K562 (cell line): ENCODE results near the gene FRYL. TPM values are rescaled to one million over a fixed set of nuclear protein-coding genes. Genes with fewer than 3 reads are reported as not detected.

Experiments used
- ATAC-seq: fragments of 200-7000 bp; cut with Tn5 transposase; 3 replicates; pipeline ENCODE4 v1.9.1; 2020; ENCODE audit warnings: moderate library complexity
- BruUV-seq: library from RNA; stranded (reverse); fragments of 400-500 nt; replicated peaks from 2 replicates; lab custom pipeline; 2021; lab: Mats Ljungman, UMichigan
- CTCF ChIA-PET: fragments of 300-600 bp; formaldehyde crosslinking; extraction: SDS; loops from one replicate; lab custom pipeline; 2021; ENCODE audit warnings: low intra/inter-chr PET ratio; lab: Yijun Ruan, JAX
- POLR2A ChIA-PET: fragments of 300-600, 350-650 bp; sonication (Branson Sonifier 250); formaldehyde crosslinking; extraction: SDS; loops from one replicate; lab custom pipeline; 2021; ENCODE audit warnings: antibody characterized with exemption, inconsistent platforms; lab: Yijun Ruan, JAX
- DNase-seq, 4 experiments: peaks; one replicate each; pipeline versions ENCODE4 v3.0.0 to v3.0.0-alpha.2; 2011 to 2018; ENCODE audit warnings: low spot score in 3 of 4, mixed read lengths in 3 of 4; ENCODE audit errors: extremely low read depth in 1 of 4
- FAIRE-seq: peaks from 2 replicates; lab custom pipeline; 2011; peaks lifted over from hg19 to GRCh38; lab: Jason Lieb, UNC
- H2AFZ ChIP-seq: 2 replicates; pipeline ENCODE4 v1.6.0; 2011; ENCODE audit warnings: low read depth, low read length, control low read depth, inconsistent platforms
- H3K27ac ChIP-seq: fragments of 200-600 bp; 3 replicates; pipeline ENCODE4 v1.8.0; 2011; ENCODE audit warnings: low read depth, mild to moderate bottlenecking, control low read depth, inconsistent platforms, low read length, moderate library complexity, mixed read lengths; ENCODE audit errors: extremely low read depth
- H3K27me3 ChIP-seq, 2 experiments: fragments of 300-600 bp in 1 of 2; 2 replicates in 1 of 2; 3 replicates in 1 of 2; pipeline versions ENCODE4 v1.6.0 to v1.8.0; 2011; ENCODE audit warnings: inconsistent platforms in 2 of 2, low read length in 2 of 2, mild to moderate bottlenecking in 1 of 2, mixed read lengths in 1 of 2, moderate library complexity in 1 of 2; ENCODE audit not compliant: control insufficient read depth in 2 of 2, insufficient read depth in 2 of 2
- H3K36me3 ChIP-seq: fragments of 300-600 bp; 3 replicates; pipeline ENCODE4 v1.8.0; 2011; ENCODE audit warnings: mild to moderate bottlenecking, low read length, inconsistent platforms; ENCODE audit not compliant: control insufficient read depth, insufficient read depth
- H3K4me1 ChIP-seq, 2 experiments: fragments of 200-600 bp in 1 of 2; replicated peaks in 1 of 2; 2 replicates in 1 of 2; 3 replicates in 1 of 2; pipeline versions ENCODE4 v1.5.1 to v1.8.0; 2011; ENCODE audit warnings: inconsistent platforms in 2 of 2, low read length in 2 of 2, mild to moderate bottlenecking in 1 of 2, mixed read lengths in 1 of 2, moderate library complexity in 1 of 2; ENCODE audit not compliant: control insufficient read depth in 2 of 2, insufficient read depth in 2 of 2
- H3K4me2 ChIP-seq: 2 replicates; pipeline ENCODE4 v1.6.1; 2011; ENCODE audit warnings: low read length, control low read depth, inconsistent platforms, mixed read lengths; ENCODE audit not compliant: insufficient read depth
- H3K4me3 ChIP-seq: fragments of 200-600 bp; sonication (generic), shearing (Covaris generic); 2 replicates; pipeline ENCODE4 v1.5.1; 2016; ENCODE audit warnings: control low read depth, inconsistent platforms
- H3K79me2 ChIP-seq: fragments of 200-600 bp; 3 replicates; pipeline ENCODE4 v1.8.0; 2011; ENCODE audit warnings: low read length, inconsistent platforms; ENCODE audit not compliant: control insufficient read depth, insufficient read depth
- H3K9ac ChIP-seq, 2 experiments: 2 replicates each; pipeline versions ENCODE4 v1.6.0 to v1.6.1; 2011; ENCODE audit warnings: low read depth in 2 of 2, low read length in 2 of 2, control low read depth in 1 of 2, inconsistent platforms in 1 of 2, mild to moderate bottlenecking in 1 of 2, mixed read lengths in 1 of 2; ENCODE audit not compliant: insufficient read depth in 1 of 2
- H3K9me1 ChIP-seq: one replicate; pipeline ENCODE4 v1.6.0; 2011; ENCODE audit warnings: inconsistent platforms, mild to moderate bottlenecking, low read length, moderate library complexity; ENCODE audit not compliant: control insufficient read depth, insufficient read depth
- H3K9me3 ChIP-seq: replicated peaks from 2 replicates; pipeline ENCODE4 v1.5.1; 2011; ENCODE audit warnings: low read depth, low read length, inconsistent platforms; ENCODE audit not compliant: control insufficient read depth, insufficient read depth
- H4K20me1 ChIP-seq: replicated peaks from 2 replicates; pipeline ENCODE4 v1.6.1; 2011; ENCODE audit warnings: low read length, inconsistent platforms, mixed read lengths; ENCODE audit not compliant: control insufficient read depth, insufficient read depth
- CHAMP1 ChIP-seq: fragments of 450-650 bp; IDR thresholded peaks from 2 replicates; pipeline ENCODE4 v1.6.1; 2016; ENCODE audit warnings: mild to moderate bottlenecking
- RBM15 ChIP-seq: fragments of 200-400 bp; formaldehyde crosslinking; IDR thresholded peaks from 2 replicates; pipeline ENCODE4 v1.6.1; 2018; ENCODE audit warnings: mild to moderate bottlenecking, low read length, moderate library complexity; ENCODE audit not compliant: insufficient read depth
- RBM25 ChIP-seq: fragments of 200-400 bp; formaldehyde crosslinking; IDR thresholded peaks from 2 replicates; pipeline ENCODE4 v1.6.1; 2018; ENCODE audit warnings: low read length, low read depth, moderate library complexity; ENCODE audit not compliant: severe bottlenecking
- WGBS: fragments of 100-300 bp; shearing (Covaris generic); methylation state at CpG from one replicate; pipeline ENCODE4 v1.1.6; 2016; ENCODE audit warnings: low coverage, mixed read lengths; ENCODE audit not compliant: insufficient coverage; ENCODE audit errors: missing lambda C conversion rate; 5-methylcytosine and 5-hydroxymethylcytosine counted together
- in situ Hi-C: fragments of 300-500 bp; cut with MboI; formaldehyde crosslinking; loops from 4 replicates; pipeline ENCODE4 v1.15.0; 2018; ENCODE audit warnings: inconsistent platforms, mixed read lengths
- intact Hi-C: fragments of 100-400 bp; cut with micrococcal nuclease; formaldehyde crosslinking; loops from 2 replicates; pipeline ENCODE4 v1.14.2; 2022
- polyA plus RNA-seq, 8 experiments: library from polyadenylated mRNA; depleted of rRNA in 4 of 8; stranded (reverse) in 5 of 8; unstranded in 3 of 8; fragments of >200 nt; fragmentation: Nextera tagmentation in 2 of 8; fragmentation: Illumina TruSeq in 1 of 8; extraction: Ambion mirVana in 2 of 8; extraction: Trizol in 1 of 8; gene quantifications; 2 replicates each; pipeline versions ENCODE4 v1.2.1 to v1.2.3, GENCODE V29; 2011 to 2014; ENCODE audit warnings: inconsistent platforms in 1 of 8, missing spikeins in 1 of 8
- total RNA-seq, 7 experiments: library from RNA; depleted of rRNA in 6 of 7; stranded (reverse); fragments of >200 nt in 6 of 7; fragmentation: Illumina TruSeq in 2 of 7; extraction: Trizol in 2 of 7; gene quantifications; 2 replicates each; pipeline versions ENCODE4 v1.2.1 to v1.2.3, GENCODE V29; 2011 to 2021; ENCODE audit warnings: low replicate concordance in 1 of 7

Gene FRYL
- total and polyA plus RNA-seq, 9 of the 15 experiments (the other 6 are each of a cell fraction or from before 2014, with no cell fraction given) = 7.2 to 34.9 (median 15.9) TPM

GRCh38 chr4:48542888-48543287 is 237.2 kb downstream of the FRYL start:
- Histone ChIP-seq H3K79me2 (no peaks in the 10 kb centered on the region), H3K9me1 (no peaks in the 10 kb centered on the region), H3K4me1 (no peaks in the 10 kb centered on the region), H3K4me2 (no peak overlapping the region), H3K4me3 (no peak overlapping the region), H3K27me3 (no peaks in the 10 kb centered on the region), H3K9me3 (no peaks in the 10 kb centered on the region), H4K20me1 (no peaks in the 10 kb centered on the region), H2AFZ (no peak overlapping the region), H3K9ac (no peak overlapping the region), H3K27ac (no peak overlapping the region), H3K36me3 (peaks cover 59% of the 10 kb centered on the region)
- TF ChIP-seq RBM25 = peak; percentile 63
- TF ChIP-seq RBM15 = no peak
- intact Hi-C loops (no loop called here), in situ Hi-C loops (loop anchor here (5.0 to 10.0 kb wide), 2 partner anchors 238 to 416 kb away; no protein-coding TSS in a partner anchor)
- POLR2A ChIA-PET = no interaction called here
- CTCF ChIA-PET = no interaction called here
- DNase-seq (no peak), FAIRE-seq (no peak), ATAC-seq (no peak)
- no TSS peak for BruUV-seq
- 93% methylated on average over 2 of the region's 2 CpGs for WGBS

GRCh38 chr4:48539597-48539996 is 240.5 kb downstream of the FRYL start:
- H3K36me3 ChIP-seq = peaks cover 48% of the 10 kb centered on the region; the same call in 2 of the 3 replicates
- no peaks in the 10 kb centered on the region for H3K27me3 ChIP-seq
- H3K9me3 ChIP-seq = no peaks in the 10 kb centered on the region
- intact Hi-C loops = no loop called here
- H3K4me1 ChIP-seq = no peaks in the 10 kb centered on the region
- H3K27ac ChIP-seq = no peak overlapping the region
- no peak for FAIRE-seq
- BruUV-seq = no TSS peak
- no peak overlapping the region for H2AFZ ChIP-seq
- no peak overlapping the region for H3K4me3 ChIP-seq
- TF ChIP-seq CHAMP1 = no peak
- H3K9me1 ChIP-seq = no peaks in the 10 kb centered on the region
- DNase-seq = no peak
- WGBS = 76% methylated on average over 3 of the region's 3 CpGs
- no peak overlapping the region for H3K9ac ChIP-seq
- no peak for ATAC-seq
- CTCF ChIA-PET = interaction anchor here (0.6 kb wide), 1 partner anchor 10 kb away, joined by 3 read pairs; no protein-coding TSS in a partner anchor
- in situ Hi-C loops = no loop called here
- POLR2A ChIA-PET = no interaction called here
- H3K4me2 ChIP-seq = no peak overlapping the region
- no peaks in the 10 kb centered on the region for H3K79me2 ChIP-seq
- H4K20me1 ChIP-seq = no peaks in the 10 kb centered on the region
